Amniotic stem cell (primary cell): ENCODE measurements around the gene SPEN.

Experiments used
- DNase-seq: peaks from one replicate; lab custom pipeline; 2025; lab: John Stamatoyannopoulos, UW

Gene SPEN

DNA sequence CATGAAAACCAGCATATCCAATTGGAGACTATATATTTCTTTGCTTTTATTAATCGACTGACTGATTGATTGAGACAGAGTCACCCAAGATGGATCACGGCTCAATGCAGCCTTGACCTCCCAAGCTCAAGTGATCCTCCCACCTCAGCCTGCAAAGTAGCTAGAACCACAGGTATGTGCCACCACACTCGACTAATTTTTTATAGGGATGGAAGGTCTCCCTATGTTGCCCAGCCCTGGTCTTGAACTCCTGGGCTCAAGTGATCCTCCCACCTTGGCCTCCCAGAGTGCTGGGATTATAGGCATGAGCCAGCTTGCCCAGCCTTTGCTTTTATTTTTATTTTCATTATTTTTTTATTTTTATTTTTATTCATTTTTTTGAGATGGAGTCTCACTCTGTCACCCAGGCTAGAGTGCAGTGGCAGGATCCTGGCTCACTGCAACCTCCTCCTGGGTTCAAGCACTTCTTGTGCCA, 5.4 kb downstream of the SPEN start:
- no peak for DNase-seq

DNA sequence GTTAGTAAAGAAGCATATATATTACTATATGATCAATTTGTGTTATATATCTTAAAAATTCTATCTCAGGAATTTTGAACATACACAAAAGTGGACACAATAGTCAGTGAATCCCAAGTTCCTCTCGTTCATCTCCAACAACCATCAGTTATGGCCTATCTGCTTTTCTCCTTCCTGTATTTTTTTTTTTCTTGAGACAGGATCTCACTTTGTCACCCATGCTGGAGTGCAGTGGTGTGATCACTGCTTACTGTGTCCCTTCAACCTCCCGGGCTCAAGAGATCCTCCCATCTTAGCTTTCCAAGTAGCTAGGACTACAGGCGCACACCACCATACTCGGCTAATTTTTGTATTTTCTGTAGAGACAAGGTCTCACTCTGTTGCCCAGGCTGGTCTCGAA, 9.4 kb downstream of the SPEN start:
- DNase-seq, result no peak

DNA sequence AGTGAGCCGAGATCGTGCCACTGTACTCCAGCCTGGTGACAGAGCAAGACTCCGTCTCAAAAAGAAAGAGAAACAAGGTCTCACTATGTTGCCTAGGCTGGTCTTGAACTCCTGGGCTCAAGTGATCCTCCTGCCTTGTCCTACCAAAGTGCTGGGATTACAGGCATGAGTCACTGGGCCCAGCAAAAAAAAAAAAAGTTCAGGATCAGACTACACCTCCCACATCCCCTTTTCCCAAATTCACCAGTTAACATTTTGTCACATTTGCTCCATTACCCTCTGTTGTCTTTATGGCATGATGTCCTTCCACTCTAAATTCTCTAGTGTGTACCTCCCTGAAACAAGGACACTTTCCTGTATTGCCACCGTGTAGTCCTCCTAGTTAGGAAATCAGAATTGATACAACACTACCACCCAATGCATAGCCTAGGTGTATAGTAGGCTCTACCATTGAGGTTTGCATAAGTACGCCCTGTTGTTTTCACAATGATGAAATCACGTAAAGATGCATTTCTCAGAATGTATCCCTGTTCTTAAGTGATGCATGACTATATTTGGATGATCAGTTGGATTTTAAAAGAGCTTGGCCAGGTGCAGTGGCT, 10.7 kb downstream of the SPEN start:
- no peak for DNase-seq

DNA sequence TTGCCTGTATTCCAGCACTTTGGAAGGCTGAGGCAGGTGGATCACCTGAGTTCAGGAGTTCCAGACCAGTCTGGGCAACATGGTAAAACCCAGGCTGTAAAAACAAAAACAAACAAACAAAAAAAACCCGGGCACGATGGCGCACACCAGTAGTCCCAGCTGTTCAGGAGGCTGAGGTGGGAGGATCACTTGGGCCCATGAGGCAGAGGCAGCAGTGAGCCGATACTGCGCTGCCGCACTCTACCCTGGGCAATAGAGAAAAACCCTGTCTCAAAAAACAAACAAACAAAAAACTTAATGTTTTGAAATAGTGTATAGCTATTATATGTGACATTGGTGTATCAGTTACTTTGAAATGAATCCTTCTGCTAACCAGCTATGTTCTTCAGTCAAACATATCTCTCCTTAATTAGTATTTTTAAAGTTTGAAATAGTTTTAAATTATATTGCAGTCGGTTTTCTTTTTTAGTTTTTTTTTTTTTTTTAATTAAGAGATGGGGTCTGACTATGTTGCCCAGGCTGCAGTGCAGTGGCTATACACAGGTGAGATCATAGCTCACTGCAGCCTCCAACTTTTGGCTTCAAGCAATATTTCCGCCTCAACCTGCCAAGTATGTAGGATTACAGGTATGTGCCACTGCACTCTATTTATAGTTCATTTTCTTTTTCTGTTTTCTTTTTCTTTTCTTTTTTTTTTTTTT, 11.3 kb downstream of the SPEN start:
- no peak for DNase-seq

DNA sequence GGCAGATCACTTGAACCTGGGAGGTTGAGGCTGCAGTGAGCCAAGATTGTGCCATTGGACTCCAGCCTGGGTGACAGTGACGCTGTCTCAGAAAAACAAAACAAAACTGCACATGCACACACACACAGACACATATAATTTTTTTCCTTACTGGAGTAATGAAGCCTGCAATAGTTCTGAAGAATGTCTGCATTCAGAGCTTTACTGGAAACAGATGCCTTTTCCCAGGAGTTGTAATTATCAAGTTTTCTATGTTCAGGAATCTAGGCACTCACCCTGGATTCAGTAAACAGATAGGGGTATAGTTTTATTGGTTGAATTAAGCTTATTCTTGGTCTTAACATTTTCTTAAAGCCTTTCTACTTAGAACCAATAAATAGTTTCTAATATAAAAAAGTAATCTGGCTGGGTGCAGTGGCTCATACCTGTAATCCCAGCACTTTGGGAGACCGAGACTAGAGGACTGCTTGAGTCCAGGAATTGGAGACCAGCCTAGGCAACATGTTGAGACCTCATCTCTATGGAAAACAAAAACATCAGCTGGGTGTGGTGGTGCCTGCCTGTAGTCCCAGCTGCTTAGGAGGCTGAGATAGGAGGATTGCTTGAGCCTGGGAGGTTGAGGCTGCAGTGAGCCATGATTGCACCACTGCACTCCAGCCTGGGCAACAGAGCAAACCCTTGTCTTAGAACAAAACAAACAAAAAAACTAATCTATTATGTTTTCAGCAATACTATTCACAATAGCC, 15.8 kb downstream of the SPEN start:
- no peak for DNase-seq

DNA sequence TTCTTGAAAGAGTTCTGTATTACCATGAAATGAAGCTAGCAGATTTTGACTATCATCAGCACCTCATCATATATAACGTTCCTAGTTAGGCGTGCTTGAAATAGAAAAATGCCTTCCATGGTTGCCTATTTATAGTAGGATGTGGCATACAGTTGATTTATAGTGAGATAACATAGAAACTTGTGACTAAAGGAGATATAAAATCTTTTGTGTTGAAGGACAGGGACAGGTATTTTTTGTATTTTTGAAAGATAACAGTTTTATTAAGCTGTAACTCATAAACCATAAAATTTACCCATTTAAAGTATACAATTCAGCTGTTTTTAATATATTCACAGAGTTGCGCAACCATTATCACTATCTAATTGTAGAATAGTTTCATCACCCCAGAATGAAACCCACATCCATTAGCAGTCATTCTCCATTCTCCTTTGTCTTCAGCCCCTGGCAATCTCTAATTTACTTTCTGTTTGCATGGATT, 19.3 kb downstream of the SPEN start:
- DNase-seq, result no peak

DNA sequence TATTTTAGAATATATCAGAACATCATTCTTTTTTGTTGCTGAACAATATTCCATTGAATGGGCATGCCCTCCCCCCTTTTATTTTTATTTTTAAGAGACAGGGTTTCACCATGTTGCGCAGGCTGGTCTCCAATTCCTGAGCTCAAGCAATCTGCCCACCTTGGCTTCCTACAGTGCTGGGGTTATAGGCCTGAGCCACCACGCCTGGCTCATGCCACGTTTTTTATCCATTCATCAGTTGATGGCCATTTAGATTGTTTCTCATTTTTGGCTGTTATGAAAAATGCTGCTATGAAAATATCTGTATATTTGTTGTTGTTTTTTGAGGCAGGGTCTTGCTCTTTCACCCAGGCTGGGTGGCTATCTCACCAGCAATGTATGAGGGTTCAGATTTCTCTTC, 19.8 kb downstream of the SPEN start:
- DNase-seq, result no peak

DNA sequence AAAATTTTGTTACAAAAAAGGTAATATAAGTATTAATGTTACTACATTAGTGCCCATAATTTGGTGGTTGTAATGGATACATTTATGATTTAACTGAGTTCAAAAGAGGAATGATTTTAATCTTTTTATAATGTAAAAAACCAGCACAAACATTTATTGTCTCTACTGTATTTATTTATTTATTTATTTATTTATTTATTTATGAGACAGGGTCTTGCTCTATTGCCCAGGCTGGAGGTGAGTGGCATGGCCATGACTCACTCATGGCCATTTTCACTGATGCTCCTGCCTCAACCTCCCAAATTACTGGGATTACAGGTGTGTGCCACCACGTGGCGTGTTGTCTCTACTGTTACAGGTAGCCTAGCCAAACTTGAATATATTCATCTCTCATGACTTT, 21.9 kb downstream of the SPEN start:
- no peak for DNase-seq

DNA sequence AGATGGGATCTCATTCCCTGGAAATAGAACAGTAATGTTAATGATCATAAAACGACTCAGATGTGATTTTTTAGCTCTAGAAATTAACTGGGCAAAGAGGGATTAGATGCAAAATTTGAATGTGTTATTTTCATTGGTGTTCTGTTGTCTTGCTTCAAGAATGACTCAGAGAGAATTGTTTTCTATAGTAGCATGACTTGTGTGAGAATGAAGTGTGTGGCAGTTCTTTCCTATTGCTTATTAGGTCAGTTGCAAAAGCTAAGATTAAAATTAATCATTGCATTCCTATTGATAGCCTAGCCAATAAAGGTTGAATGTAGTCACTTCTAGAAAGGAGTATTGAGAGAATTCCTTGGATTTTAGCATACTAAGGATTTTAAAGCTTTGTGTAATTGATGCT, 22.9 kb downstream of the SPEN start:
- DNase-seq, result no peak

DNA sequence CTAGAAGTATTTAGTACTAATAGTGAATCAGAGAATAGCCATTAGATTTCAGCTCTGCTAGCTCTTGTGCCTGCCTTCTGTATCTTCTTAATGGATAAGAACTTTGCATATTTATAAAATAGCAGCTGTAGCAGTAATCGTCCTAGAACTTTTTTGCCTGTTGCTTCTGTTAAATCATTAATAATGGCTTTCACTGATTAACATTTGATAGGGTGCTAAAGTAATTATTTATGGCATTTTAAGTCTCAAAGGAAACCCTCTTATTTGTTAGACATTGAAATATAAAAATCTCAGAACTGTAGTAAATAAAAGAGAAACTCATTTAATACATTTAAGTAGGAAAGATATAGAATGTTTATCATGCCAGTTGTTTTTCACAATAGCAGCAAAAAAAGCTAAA, 27.0 kb downstream of the SPEN start:
- no peak for DNase-seq

DNA sequence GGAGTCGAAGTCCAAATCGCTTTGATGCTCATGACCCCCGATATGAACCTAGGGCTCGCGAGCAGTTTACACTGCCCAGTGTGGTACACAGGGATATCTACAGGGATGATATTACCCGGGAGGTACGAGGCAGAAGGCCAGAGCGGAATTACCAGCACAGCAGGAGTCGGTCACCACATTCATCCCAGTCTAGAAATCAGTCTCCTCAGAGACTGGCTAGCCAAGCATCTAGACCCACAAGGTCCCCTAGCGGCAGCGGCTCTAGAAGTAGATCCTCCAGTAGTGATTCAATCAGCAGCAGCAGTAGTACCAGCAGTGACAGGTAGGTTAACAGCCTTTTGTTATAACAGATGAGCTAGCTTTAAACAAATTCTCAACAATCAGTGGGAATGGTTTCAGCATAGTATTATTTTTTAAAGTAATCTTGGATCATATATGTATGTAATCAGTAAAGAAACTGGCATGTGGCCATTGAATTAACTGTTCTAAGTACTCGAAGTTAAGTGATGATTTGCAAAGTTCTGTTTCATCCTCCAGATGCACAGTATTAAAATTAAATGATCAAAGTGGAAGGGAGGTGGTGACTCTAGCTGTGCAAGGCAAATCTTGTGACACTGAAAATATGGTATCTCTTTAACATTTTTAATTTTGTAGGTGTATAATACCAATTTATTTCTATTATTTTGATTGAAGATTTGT, 29.0 kb downstream of the SPEN start:
- no peak for DNase-seq

DNA sequence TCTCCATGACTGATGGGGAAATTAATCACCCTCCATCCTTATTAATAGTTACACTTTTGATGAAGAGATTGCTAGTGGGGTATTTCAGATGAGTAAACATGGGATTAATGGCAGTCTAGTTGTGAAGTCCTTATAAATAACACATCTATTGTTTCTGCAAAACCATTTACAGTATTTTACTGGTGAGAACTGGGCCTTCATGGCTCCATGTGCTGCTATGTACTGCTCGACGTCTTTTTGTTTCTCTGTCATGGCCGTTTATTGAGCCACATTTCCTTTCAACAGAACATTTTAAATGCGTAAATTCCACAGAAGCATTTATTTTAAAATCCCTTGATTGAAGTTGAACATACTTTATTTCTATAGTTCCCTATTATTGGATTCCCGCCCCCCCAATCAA, 34.5 kb downstream of the SPEN start:
- DNase-seq, result no peak

DNA sequence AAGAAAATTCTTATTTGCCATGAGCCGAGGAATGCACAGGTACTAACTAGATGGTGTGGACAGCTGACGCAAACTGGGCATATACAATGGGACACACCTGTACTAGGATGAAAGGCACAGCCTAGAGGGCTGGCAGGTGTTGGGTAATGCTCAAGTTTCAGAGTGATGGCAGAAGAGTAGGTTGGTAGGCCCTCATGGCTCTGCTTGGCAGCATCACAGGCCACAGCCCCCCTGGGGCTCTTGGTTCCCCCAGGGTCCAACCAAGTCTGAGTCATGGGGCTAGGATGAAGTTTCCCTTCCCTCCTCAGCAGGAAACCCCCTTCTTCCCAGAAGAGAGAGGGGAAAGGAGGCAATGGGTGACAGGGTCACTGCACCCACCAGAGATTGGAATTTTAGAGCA, 35.2 kb downstream of the SPEN start:
- DNase-seq, result no peak

DNA sequence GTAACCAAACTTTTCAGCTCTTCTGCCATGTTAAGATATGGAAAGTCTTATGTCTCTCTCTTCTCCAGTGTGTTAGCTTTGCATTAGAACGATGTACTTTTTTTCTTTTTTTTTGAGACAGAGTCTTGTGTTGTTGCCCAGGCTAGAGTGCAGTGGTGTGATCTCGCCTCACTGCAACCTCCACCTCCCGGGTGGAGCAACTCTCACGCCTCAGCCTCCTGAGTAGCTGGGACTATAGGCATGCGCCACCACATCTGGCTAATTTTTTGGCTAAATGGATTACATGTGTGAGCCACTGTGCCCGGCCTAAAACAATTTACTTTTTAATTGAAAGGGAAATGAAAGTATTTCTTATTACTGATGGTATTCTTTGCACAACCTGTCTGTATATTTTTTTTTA, 35.8 kb downstream of the SPEN start:
- DNase-seq, result no peak

DNA sequence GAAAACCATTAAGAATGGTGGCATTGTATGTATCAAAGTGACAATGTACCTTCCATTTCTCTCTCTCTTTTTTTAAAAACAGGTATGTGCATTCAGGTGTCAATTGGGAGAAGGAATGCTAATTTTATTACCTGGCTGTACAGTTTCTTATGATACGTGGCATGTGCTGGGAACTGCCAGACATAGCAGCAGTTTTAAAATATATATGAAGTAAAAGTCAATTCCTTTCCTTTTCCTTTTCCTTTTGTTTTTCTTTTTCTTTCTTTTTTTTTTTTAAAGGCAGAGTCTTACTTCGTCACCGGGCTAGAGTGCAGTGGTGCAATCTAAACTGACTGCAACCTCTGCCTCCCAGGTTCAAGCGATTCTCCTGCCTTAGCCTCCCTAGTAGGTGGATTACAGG, 37.0 kb downstream of the SPEN start:
- DNase-seq, result no peak

DNA sequence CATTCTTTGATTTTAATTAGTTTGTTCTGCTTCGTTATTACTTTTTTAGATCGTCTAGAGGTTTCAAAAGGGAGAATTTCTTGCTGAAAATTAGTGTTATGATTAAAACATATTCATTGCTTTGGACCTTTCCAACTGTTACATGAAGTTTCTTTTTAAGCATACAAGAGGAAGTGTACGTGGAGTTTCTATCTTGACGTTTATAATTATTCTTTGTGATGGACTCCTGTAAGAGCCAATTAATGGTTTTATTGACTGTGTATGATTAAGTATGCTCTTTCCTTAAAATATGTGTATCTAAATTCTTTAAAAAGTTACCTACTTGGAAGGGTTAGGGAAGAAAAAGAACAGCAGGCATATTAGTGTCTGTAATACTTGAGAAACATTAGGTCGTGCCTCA, 37.8 kb downstream of the SPEN start:
- DNase-seq, result no peak

DNA sequence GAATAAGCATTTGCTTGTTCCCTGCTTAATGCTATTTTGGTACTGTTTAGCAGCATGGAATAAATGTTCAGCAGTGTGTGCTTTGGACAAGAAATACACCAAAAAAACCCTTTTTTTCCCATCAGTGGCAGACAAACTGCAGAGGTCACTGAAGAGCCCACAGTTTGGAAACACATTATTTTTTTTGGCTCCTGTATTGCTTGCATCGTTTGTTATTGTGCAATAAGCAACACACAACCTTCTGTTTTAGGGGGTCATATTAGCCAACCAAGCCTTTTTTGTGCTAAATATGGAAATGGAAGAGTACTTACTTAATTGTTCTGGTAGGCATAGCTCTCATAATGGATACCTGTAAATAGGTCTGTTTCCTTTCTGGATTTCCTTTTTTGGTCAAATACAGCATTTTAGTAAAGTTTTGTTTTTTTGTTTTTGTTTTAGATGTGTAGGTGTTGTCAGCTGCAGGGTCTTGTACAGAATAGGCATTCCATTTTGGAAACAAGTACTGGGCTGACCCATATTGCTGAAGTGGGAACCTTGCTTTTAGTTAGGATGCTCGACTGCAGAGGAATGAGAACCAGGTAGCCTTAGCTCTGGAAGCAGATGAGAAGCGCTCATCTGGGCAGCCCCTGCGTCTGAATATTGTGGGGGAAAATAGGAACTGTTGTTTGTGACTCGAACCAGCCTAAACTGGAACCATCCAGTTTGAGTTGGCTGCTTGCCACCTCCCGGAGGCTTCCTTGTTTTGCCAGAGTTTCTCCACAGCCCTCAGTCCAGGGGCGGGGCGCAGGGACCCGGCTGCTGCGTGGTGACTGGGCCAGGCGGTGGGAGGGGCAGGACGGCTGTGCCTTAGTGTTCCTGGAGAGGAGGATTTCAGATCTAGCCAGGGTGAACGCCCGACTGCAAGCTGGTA, 38.4 kb downstream of the SPEN start:
- DNase-seq, result peak; percentile 57

DNA sequence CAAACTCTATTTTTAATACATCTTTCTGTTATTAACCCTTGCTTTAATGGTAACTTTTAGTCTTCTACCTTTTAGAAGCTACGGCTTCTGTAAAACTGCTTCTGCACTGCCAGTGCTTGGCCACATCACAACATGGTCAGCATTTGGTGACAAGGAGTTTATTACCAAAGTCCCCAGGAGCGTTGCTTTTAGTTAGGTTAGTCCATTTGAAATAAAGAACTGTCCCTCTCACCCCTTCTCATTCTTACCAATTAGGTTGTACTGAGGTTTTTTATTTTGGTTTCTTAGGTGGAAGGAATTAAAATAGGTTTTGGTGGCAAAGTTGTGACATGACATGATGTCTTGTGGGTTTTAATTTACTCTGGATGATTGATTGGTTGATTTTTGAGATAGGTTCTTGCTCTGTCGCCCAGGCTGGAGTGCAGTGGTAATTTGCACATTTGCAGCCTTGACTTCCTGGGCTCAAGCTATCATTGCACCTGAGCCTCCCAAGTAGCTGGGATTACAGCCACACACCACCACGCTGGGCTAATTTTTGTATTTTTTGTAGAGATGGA, 39.2 kb downstream of the SPEN start:
- DNase-seq, result no peak

DNA sequence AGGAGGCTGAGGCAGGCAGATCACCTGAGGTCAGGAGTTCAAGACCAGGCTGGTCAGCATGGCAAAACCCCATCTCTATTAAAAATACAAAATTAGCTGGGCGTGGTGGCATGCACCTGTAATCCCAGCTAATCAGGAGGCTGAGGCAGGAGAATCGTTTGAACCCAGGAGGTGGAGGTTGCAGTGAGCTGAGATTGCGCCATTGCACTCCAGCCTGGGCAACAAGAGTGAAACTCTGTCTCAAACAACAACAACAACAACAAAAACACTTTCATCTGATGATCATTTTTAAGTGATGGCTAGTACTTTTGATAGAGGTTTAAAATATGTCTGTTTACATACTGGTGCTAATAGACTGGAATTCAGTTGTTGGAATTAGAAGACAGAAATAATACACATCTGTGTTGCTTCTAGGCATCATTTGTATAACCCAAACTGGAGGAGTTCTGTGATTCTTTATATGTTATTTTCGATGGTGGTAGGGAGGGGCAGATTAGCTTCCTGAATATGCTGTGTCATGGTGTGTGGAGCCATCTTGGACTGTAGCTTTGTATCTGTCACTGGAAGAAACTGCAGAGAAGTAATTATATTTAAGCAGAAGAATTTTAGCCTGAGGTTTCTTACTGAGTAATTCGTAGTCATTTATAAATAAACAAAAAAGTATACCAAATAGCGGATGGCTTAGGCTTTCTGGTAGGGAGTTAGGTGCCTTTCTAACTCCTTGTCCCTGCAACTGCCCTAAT, 45.5 kb downstream of the SPEN start:
- DNase-seq, result peak; percentile 38

DNA sequence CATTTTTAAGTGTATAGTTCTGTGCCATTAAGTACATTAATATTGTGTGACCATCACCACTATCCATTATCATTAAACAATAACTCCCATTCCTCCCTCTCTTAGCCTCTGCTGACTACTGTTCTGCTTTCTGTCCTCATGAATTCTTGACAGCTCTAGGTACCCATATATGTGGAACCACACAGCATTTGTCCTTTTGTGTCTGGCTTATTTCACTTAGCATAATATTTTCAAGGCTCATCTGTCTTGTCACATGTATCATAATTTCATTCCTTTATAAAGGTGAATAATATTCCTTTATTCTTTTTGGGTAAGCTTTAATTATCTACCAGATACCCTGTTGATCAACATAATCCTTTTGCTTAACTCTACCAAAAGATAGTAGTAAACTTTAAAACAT, 47.7 kb downstream of the SPEN start:
- no peak for DNase-seq
